HG03558 (cell line): ENCODE data around the gene TMEM120B.

Source experiments
- ATAC-seq: cut with Tn5 transposase; IDR thresholded peaks from one replicate; pipeline ENCODE4 v1.9.1; 2021; ENCODE audit warnings: moderate number of reproducible peaks; ENCODE audit not compliant: unreplicated experiment; ENCODE audit errors: extremely low read depth

The TMEM120B gene

DNA sequence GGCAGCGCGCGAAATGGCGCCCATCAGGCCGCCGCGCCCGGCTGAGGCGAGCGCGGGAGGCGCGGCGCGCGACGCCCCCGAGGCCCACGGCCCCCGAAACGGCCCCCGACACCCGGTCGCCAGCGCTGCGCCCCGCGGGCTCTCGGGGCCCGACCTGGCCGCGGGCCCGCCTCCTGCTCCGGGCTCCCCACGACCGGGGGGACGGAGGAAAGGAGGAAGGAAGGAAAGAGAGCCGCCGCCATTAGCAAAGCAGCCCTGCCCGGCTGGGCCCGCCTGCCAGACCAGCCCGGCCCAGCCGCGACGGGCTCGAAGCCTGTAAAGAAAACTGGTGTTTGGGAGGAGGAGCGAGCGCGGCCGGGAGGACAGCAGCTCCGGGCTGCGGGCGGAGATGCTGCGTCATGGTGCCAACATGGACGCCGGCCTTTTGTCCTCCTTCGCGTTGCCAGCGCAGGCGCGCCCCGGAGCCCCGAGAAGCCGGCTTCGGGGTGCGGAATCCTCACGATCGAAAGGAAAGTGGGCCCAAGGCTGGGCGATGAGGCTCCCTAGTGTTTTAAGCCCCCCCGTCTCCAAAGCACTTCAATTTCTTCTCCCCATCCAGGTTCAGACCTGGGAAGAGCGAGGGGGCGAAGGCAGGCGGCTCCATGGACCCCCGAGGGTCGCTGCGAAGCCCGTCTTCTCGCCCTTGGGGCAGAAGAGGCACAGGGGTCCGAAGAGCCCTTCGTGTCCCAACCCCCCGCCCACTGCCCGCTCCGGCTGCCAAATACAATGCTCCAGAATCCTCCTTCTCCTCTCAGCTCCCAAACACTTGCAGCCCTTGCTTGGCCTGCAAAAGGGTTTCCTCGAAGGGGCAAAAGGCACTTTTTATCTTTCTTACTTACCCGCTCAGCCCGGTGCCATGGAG lies 88.4 kb downstream of the TMEM120B start:
- ATAC-seq: no peak

DNA sequence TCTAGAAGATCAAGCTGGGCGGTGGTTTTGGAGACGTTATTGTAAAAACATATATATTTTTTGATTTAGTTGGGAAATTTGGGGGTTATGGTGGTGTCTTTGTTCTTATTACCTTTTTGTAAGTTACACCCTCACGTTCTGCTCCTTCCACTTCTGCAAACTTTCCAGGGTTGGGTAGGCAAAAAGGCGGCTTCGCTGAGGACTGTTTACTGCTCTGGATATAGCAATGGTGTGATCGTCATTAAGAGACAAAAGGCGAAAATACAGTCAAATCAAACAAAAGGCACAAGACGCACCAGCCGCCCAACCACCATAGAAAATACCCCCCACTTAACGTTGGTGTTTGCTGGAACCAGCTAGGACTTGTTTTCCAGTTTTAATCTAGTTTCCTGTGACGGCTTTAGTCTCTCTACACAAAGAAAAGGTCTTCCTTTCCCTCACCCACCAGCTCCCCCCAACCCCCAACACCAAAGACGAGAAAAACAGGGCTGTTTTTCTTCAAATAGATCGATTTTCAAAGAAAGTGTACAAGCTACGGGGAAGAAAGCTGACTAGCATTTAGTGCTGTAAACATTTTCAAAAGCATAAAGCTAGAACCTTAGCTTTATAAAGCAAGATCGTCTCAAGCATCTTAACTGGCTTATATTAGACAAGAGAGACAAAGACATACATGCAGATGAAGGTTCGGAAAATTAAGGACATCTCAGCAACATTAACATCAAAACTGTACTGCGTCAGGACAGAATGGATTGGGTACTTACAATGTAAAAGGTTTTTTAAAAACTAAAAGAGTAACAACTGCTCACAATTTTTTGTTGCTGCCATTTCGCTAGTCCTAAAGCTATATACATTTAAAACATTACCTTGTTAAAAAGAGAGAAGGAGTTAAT lies 89.3 kb downstream of the TMEM120B start:
- ATAC-seq: no peak

DNA sequence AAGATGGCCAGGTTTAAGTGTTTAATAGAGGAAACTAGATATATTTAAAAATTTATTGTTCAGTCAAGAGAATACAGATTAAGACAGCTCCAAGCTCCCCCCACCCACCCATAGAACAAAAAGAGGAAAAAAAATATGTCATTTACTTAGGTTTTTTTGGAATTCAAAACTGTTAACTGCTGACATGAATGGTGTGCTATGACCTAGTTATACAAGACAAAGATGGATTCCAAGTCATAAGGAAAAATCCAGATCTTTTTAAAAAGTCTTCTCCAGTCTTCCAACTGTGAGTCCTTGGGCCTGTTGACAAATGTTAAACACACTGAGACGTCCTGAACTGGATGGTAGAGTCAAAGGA lies 89.9 kb downstream of the TMEM120B start:
- ATAC-seq: no peak

DNA sequence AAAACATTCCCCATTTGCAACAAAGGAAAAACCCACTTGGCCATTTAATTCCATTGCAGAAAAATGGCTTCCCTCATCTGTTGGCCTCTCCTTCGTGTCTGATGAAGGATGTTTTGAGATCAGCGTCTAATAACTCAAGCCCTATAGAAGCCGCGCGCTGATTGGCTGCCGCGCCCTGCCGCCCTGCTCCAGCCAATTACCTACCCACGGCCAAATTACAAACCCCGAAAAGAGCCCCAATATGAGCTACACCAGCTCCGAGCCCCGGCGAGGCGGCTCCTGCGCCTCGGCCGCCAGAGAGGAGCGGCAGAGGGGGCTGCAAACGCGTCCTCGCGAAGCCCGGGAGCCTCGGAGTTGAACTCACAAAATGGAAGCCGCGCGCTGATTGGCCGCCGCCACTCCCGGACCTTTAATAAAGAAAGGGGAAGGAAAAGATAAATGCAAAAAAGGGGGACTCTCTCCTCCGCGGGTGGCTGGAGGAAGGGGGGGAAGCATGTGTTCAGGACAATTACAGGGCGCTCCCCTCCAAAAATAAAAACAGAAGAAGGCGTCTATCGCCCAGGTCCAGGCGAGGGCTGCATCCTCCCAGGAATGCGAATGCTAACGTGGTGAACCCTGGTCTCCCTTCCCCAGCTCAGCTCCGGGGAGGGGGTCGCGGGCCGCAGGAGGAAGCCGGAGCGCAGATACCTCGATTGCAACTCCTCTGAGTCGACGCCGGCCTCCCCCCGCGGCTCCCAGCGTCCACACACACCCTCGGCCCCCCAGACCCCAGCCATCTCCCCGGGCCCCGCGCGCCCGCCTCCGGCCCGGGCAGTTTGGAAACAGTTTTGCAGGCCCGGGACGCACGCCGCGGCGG lies 90.5 kb downstream of the TMEM120B start:
- ATAC-seq: no peak

GRCh38 chr12:121803861-121804416 lies 91.4 kb downstream of the TMEM120B start, which contains the start of gene SETD1B:
Gene SETD1B (plus strand): TSS chr12:121804009. CDS start chr12:121804738, 729 bp downstream.
- ATAC-seq: no peak

GRCh38 chr12:121804417-121805111 lies 92.0 kb downstream of the TMEM120B start:
- ATAC-seq: no peak

DNA sequence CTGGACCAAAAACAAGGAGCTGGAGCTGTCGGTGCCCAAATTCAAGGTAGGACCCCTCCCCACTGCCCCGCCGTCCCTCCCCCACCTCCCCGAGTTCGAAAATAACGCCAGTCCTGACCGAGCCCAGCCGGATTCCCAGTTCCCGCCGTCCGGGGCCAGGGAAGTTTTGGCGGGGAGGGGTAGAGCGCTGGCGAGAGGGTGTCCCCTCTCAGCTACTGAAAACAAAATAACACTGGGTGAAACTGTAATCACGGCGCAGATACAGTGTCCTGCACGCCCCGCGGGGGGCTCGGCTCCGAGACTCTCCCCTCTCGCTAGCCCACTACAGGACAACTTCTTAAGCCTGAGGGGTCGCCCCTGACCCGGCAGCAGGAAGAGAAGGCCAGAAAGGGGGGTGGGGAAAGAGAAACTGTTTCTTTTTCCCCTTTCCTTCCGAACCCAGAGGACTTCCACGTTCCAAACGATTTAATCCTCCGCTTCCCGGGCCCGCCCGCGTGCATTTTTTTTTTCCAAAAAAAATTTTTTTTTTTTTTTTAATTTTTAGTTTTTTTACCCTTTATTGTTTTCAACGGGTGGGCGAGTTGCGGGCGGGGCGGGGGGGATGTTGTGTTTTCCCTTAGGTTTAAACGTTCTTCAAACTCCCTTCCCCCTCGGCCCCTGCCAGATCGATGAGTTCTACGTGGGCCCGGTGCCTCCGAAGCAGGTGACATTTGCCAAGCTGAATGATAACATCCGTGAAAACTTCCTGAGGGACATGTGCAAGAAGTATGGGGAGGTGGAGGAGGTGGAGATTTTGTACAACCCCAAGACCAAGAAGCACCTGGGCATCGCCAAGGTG lies 92.8 kb downstream of the TMEM120B start:
- no peak for ATAC-seq

DNA sequence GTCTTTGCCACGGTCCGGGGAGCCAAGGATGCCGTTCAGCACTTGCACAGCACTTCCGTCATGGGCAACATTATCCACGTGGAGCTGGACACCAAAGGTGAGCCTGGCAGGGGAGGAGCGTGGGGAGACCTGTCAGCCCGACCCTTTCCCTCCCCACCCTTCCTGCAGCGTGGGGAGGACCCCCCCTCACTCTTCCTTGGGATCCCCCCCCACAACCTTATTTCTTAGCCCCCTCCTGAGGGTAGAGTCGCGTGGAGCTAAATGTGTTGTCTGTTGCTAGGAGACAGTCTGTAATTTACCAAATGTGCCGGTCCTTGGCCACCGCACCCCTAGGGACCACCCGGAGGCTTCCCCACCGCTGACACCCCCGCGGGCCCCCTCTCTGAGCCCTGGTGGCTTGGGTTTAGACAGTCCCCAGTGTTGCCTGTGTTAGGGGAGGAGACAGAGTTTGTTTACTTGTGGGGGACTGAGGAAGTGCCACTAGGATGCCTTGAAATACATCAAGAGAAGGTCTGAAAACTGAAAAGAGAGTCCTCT lies 93.5 kb downstream of the TMEM120B start:
- ATAC-seq: no peak

GRCh38 chr12:121806546-121807423 lies 94.2 kb downstream of the TMEM120B start:
- ATAC-seq: no peak

DNA sequence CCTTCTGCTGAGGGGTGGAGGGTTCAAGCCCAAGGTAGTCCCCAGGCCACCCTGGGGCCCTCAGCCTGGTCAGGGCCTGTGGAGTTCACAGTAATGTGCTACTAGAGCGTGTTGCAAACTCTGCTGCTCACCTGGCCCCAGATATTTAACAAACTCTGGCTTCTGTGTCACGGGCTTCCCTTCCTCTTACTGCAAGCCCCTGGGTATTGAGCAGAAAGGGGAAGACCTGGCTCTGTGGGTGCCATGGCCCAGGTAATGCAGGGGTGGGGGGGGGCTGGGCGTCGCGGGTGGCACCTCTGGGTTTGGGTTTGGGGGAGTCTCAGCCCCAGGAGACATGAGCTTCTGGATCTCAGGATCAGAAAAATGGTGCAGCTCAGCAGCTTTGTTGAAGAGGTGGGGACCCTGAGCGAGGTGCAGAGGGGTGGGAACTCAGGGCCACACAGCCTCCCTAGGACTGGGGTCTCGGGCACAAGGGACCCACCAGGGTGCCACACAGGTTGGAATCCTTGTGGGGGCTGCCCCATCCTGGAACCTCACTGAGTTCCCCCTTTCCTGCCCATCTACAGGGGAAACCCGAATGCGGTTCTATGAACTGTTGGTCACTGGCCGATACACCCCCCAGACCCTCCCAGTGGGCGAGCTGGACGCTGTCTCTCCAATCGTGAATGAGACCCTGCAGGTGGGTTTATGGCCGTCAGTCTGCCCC lies 95.2 kb downstream of the TMEM120B start:
- no peak for ATAC-seq

- no peak for ATAC-seq
Measured at GRCh38 chr12:121808623-121809022, 96.1 kb downstream of the TMEM120B start.

DNA sequence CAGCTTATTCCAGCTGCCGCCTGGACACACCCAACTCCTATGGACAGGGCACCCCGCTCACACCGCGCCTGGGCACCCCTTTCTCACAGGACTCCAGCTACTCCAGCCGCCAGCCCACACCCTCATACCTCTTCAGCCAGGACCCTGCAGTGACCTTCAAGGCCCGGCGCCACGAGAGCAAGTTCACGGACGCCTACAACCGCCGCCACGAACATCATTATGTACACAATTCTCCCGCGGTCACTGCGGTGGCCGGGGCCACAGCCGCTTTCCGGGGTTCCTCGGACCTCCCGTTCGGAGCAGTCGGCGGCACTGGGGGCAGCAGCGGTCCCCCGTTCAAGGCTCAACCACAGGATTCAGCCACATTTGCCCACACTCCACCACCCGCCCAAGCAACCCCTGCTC lies 97.2 kb downstream of the TMEM120B start:
- no peak for ATAC-seq

GRCh38 chr12:121810234-121810817 lies 97.8 kb downstream of the TMEM120B start:
- no peak for ATAC-seq

- ATAC-seq: no peak
Measured at GRCh38 chr12:121810833-121811433, 98.4 kb downstream of the TMEM120B start.

DNA sequence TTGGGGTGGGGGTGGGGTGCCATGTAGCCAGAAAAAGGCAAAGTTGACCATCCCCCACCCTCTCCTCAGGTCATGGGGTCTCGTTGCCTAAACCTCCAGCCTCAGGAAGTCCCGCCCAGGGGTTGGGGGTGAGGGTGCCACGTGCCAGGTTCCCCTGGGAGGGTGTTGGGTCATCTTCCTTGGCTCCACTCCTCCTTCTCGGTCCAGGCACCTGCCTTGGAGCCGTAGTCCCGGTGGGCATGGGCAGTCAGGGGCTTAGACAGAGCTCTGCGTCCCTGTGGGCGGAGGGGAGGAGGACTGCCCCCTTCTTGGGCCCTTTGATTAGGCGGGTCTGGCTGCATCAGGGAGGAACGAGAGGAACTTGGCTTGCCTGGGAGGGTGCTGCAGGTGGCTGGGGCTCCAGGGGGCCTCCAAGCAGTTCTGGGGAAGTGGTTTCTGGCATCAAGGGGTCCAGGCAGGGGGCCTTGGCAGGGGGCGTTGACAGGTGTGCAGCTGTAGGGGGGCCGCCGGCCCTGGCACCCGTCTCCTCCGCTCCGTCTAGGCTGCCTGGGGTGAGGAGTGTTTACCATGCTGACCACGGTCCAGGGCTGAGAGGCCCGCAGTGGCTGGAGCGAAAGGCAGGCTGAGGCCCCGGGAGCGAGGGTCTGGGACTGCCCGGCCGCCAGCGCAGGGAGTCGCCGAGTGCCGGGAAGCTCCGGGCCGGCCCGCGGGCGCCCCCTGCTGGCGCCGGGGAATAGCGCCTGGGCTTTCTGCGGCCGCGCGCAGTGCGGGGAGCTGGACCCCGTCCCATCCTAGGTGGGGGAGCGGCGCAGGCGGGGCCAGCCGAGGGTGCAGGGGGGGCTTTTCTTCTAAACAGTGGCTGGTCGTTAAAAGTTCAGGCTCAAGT lies 99.1 kb downstream of the TMEM120B start:
- ATAC-seq: no peak
